ENCODE results near the gene HTT-AS. TPM values are rescaled to one million over a fixed set of nuclear protein-coding genes. Genes with fewer than 3 reads are reported as not detected.
A peak's percentile ranks its signal among the peaks of the same experiment; 100 is the strongest.

Gene HTT-AS
- total and polyA plus RNA-seq, 10 donors, result not detected

GRCh38 chr4:3112201-3112600 lies 37.9 kb upstream of the HTT-AS start:
- intact Hi-C loops (cut with DNase I; ENCODE audit: low total_unique reads), result no loop called here
- TF ChIP-seq POLR2A (IDR thresholded peaks at IDR 0.05) (no peak), CTCF (IDR thresholded peaks at IDR 0.05 in 8 of 11, conservative IDR thresholded peaks at IDR 0.05 in 3 of 11) (no peak), POLR2AphosphoS5 (IDR thresholded peaks at IDR 0.05) (no peak)
- Histone ChIP-seq H3K4me3 (no peak overlapping the region), H3K4me1 (peaks cover 0 to 31% (median 3%) of the 10 kb centered on the region in 6 donors), H3K27me3 (replicated peaks in 1 of 7) (no peaks in the 10 kb centered on the region), H3K9me3 (no peaks in the 10 kb centered on the region), H3K27ac (peak overlapping the region in 5 of 8 donors; percentile 10 to 69 (median 46)), H3K36me3 (peaks cover 4 to 100% (median 69%) of the 10 kb centered on the region in 6 donors)
- 77 to 91% (median 86%) methylated on average over 4 of the region's 4 CpGs for WGBS, 5 donors
- DNase-seq, result no peak

- TF ChIP-seq POLR2A (IDR thresholded peaks at IDR 0.05), result no peak
Measured at GRCh38 chr4:3111461-3111860, 37.1 kb upstream of the HTT-AS start.

GRCh38 chr4:3108211-3108610 lies 33.9 kb upstream of the HTT-AS start:
- Histone ChIP-seq H3K9me3 (no peaks in the 10 kb centered on the region), H3K4me1 (peaks cover 4 to 47% (median 14%) of the 10 kb centered on the region in 6 donors), H3K36me3 (peaks cover 0 to 94% (median 58%) of the 10 kb centered on the region in 6 donors), H3K27me3 (replicated peaks in 1 of 7) (no peaks in the 10 kb centered on the region), H3K27ac (peak overlapping the region in 3 of 8 donors; percentile 12 to 42 (median 22)), H3K4me3 (no peak overlapping the region)
- intact Hi-C loops (cut with DNase I; ENCODE audit: low total_unique reads), result loop anchor here (10.0 kb wide), 1 partner anchor 337 kb away; the partner anchor contains the start of gene HGFAC
- no peak for DNase-seq
- 90 to 97% (median 92%) methylated on average over 3 of the region's 3 CpGs for WGBS, 5 donors
- TF ChIP-seq CTCF (IDR thresholded peaks at IDR 0.05 in 8 of 11, conservative IDR thresholded peaks at IDR 0.05 in 3 of 11), result no peak
- TF ChIP-seq POLR2AphosphoS5 (IDR thresholded peaks at IDR 0.05), result no peak
- no peak for TF ChIP-seq POLR2A (IDR thresholded peaks at IDR 0.05)

More at GRCh38 chr4:3111461-3111860, 37.1 kb upstream of the HTT-AS start:
- no peaks in the 10 kb centered on the region for H3K27me3 ChIP-seq (replicated peaks in 1 of 7)
- intact Hi-C loops (cut with DNase I; ENCODE audit: low total_unique reads), result no loop called here
- H3K27ac ChIP-seq, result peak overlapping the region in 6 of 8 donors; percentile 10 to 69 (median 44)
- H3K36me3 ChIP-seq, result peaks cover 4 to 96% (median 66%) of the 10 kb centered on the region in 6 donors
- DNase-seq, result no peak
- H3K4me1 ChIP-seq, result peaks cover under 1 to 39% (median 10%) of the 10 kb centered on the region in 6 donors
- WGBS, 5 donors, result 66 to 84% (median 75%) methylated on average over 5 of the region's 5 CpGs
- no peaks in the 10 kb centered on the region for H3K9me3 ChIP-seq
- no peak overlapping the region for H3K4me3 ChIP-seq

- Histone ChIP-seq H3K27me3 (replicated peaks in 1 of 7) (no peaks in the 10 kb centered on the region), H3K4me1 (peaks cover 4 to 46% (median 14%) of the 10 kb centered on the region in 6 donors), H3K27ac (peak overlapping the region in 3 of 8 donors; percentile 12 to 42 (median 22)), H3K4me3 (no peak overlapping the region), H3K9me3 (no peaks in the 10 kb centered on the region), H3K36me3 (peaks cover 0 to 94% (median 57%) of the 10 kb centered on the region in 6 donors)
- intact Hi-C loops (cut with DNase I; ENCODE audit: low total_unique reads), result loop anchor here (10.0 kb wide), 1 partner anchor 337 kb away; the partner anchor contains the start of gene HGFAC
- TF ChIP-seq POLR2AphosphoS5 (IDR thresholded peaks at IDR 0.05), result no peak
- no peak for TF ChIP-seq CTCF (IDR thresholded peaks at IDR 0.05 in 8 of 11, conservative IDR thresholded peaks at IDR 0.05 in 3 of 11)
- TF ChIP-seq POLR2A (IDR thresholded peaks at IDR 0.05), result no peak
- DNase-seq, result no peak
- 71 to 91% (median 76%) methylated on average over 6 of the region's 6 CpGs for WGBS, 5 donors
Measured at GRCh38 chr4:3107691-3108121, 33.4 kb upstream of the HTT-AS start.
